Peyer's patch (tissue), 4 donors: ENCODE results near the gene MFN2. TPM values are rescaled to one million over a fixed set of nuclear protein-coding genes. Genes with fewer than 3 reads are reported as not detected.

Experiments
- DNase-seq, 3 donors: peaks; one replicate each; pipeline ENCODE4 v3.0.0-alpha.2; 2017 to 2019
- H3K27ac ChIP-seq, 4 donors: fragments of 200-600 bp; sonication (generic); one replicate each; pipeline ENCODE4 v1.5.1; 2016 to 2019
- H3K27me3 ChIP-seq, 2 donors: fragments of 200-600 bp; sonication (generic); one replicate each; pipeline ENCODE4 v1.5.1; 2019
- H3K36me3 ChIP-seq, 3 donors: fragments of 200-600 bp; sonication (generic); one replicate each; pipeline ENCODE4 v1.5.1; 2016 to 2019
- H3K4me1 ChIP-seq, 4 donors: fragments of 200-600 bp; sonication (generic); one replicate each; pipeline ENCODE4 v1.5.1; 2016 to 2019
- H3K4me3 ChIP-seq, 4 donors: fragments of 200-600 bp; sonication (generic); 1 replicate in 3 of 4; 2 replicates in 1 of 4; pipeline ENCODE4 v1.5.1; 2016 to 2019; ENCODE audit warnings: mild to moderate bottlenecking in 1 of 4
- H3K9me3 ChIP-seq, 4 donors: fragments of 200-600 bp; sonication (generic); one replicate each; pipeline ENCODE4 v1.5.1; 2016 to 2019; ENCODE audit warnings: mild to moderate bottlenecking in 1 of 4
- CTCF ChIP-seq, 6 experiments: fragments of 450-650 bp in 4 of 6; fragments of 200-600 bp in 2 of 6; sonication (generic) in 1 of 6; IDR thresholded peaks; one replicate each; pipeline ENCODE4 v1.5.1; 2017 to 2019; ENCODE audit warnings: antibody characterized with exemption in 6 of 6, mild to moderate bottlenecking in 3 of 6, moderate library complexity in 1 of 6
- POLR2A ChIP-seq, 2 donors: fragments of 450-650 bp; IDR thresholded peaks; one replicate each; pipeline ENCODE4 v1.5.1; 2017; ENCODE audit warnings: antibody characterized with exemption in 2 of 2, mild to moderate bottlenecking in 2 of 2, moderate library complexity in 2 of 2
- total RNA-seq, 4 donors: library from RNA; depleted of rRNA; stranded (reverse); fragments of >200 nt; gene quantifications; one replicate each; pipeline ENCODE4 v1.1.0, GENCODE V29; 2016

The MFN2 gene
- total RNA-seq, 4 donors from 2014 or later: 54.5 to 101 (median 94.9) TPM

GRCh38 chr1:12012560-12013316 lies 32.5 kb downstream of the MFN2 start:
- Histone ChIP-seq H3K27ac (no peak overlapping the region), H3K4me3 (no peak overlapping the region), H3K36me3 (peaks cover 0 to 54% (median 0%) of the 10 kb centered on the region in 3 donors), H3K4me1 (no peaks in the 10 kb centered on the region), H3K27me3 (no peaks in the 10 kb centered on the region), H3K9me3 (no peaks in the 10 kb centered on the region)
- no peak for TF ChIP-seq POLR2A (IDR thresholded peaks at IDR 0.05)
- TF ChIP-seq CTCF (IDR thresholded peaks at IDR 0.05): no peak
- DNase-seq: no peak

- Histone ChIP-seq H3K27me3 (no peaks in the 10 kb centered on the region), H3K4me1 (no peaks in the 10 kb centered on the region), H3K27ac (peak overlapping the region in 1 of 4 donors; percentile 3), H3K9me3 (no peaks in the 10 kb centered on the region), H3K4me3 (no peak overlapping the region), H3K36me3 (peaks cover 0 to 41% (median 0%) of the 10 kb centered on the region in 3 donors)
- TF ChIP-seq POLR2A (IDR thresholded peaks at IDR 0.05) (no peak), CTCF (IDR thresholded peaks at IDR 0.05) (no peak)
- no peak for DNase-seq
These were observed 34.1 kb downstream of the MFN2 start for GRCh38 chr1:12014141-12014991.

DNA sequence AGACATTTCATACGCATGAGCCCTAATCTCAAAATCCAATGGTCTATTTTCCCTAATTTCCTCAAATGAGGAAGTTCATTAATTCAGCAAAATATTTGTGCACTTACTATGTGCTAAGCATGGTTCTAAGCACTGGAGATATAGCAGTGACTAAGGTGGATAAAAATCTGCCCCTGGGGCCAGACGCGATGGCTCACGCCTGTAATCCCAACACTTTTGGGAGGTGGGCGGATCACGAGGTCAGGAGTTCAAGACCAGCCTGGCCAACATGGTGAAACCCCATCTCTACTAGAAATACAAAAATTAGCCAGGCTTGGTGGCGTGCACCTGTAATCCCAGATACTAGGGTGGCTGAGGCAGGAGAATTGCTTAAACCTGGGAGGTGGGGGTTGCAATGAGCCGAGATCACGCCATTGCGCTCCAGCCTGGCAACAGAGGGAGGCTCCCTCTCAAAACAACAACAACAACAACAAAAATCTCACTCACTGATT lies 34.8 kb downstream of the MFN2 start:
- no peaks in the 10 kb centered on the region for H3K27me3 ChIP-seq
- TF ChIP-seq POLR2A (IDR thresholded peaks at IDR 0.05) (no peak), CTCF (IDR thresholded peaks at IDR 0.05) (no peak)
- peaks cover 0 to 34% (median 0%) of the 10 kb centered on the region in 3 donors for H3K36me3 ChIP-seq
- no peak for DNase-seq
- H3K9me3 ChIP-seq: no peaks in the 10 kb centered on the region
- no peak overlapping the region for H3K4me3 ChIP-seq
- peaks cover 0 to 3% (median 0%) of the 10 kb centered on the region in 4 donors for H3K4me1 ChIP-seq
- peak overlapping the region in 1 of 4 donors; percentile 3 for H3K27ac ChIP-seq

GRCh38 chr1:12015499-12015898 lies 35.3 kb downstream of the MFN2 start:
- peaks cover 0 to 29% (median 0%) of the 10 kb centered on the region in 3 donors for H3K36me3 ChIP-seq
- TF ChIP-seq POLR2A (IDR thresholded peaks at IDR 0.05) (no peak), CTCF (IDR thresholded peaks at IDR 0.05) (no peak)
- H3K4me3 ChIP-seq: no peak overlapping the region
- H3K4me1 ChIP-seq: peaks cover 0 to 8% (median 0%) of the 10 kb centered on the region in 4 donors
- H3K27ac ChIP-seq: no peak overlapping the region
- H3K9me3 ChIP-seq: no peaks in the 10 kb centered on the region
- H3K27me3 ChIP-seq: no peaks in the 10 kb centered on the region
- DNase-seq: no peak

DNA sequence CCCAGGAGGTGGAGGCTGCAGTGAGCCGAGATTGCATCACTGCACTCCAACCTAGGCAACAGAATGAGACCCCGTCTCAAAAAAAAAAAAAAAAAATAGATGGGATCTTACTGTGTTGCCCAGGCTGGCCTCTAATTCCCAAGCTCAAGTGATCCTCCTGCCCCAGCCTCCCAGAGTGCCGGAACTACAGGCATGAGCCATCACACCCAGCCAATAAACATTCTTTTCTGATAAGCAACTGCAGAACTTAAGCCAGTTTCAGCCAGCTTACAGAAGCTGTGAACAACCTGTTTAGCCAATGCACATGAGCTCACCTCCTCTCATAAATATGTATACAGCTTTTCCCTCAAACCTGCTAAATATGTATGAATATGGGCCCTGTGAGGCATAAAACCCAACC lies 35.9 kb downstream of the MFN2 start:
- Histone ChIP-seq H3K4me3 (no peak overlapping the region), H3K4me1 (peaks cover 0 to 9% (median 0%) of the 10 kb centered on the region in 4 donors), H3K36me3 (peaks cover 0 to 22% (median 0%) of the 10 kb centered on the region in 3 donors), H3K9me3 (no peaks in the 10 kb centered on the region), H3K27me3 (no peaks in the 10 kb centered on the region), H3K27ac (no peak overlapping the region)
- no peak for TF ChIP-seq CTCF (IDR thresholded peaks at IDR 0.05)
- no peak for TF ChIP-seq POLR2A (IDR thresholded peaks at IDR 0.05)
- DNase-seq: no peak
